Measurements from ENCODE around the gene CCT7.
A peak's percentile ranks its signal among the peaks of the same experiment; 100 is the strongest.

CCT7 gene

GRCh38 chr2:73214120-73215035 is 19.7 kb upstream of the CCT7 start, which contains the start of gene SMYD5:
TSS of gene SMYD5 (plus strand) at chr2:73214245. CDS start at chr2:73214267, 22 bp downstream.
- DNase-seq, result peak; percentile 90 to 92
- TF ChIP-seq POLR2A (IDR thresholded peaks at IDR 0.05; ENCODE audit: low read length), result peak; percentile 48
- no peak for TF ChIP-seq GATA1 (IDR thresholded peaks at IDR 0.05; ENCODE audit: low read depth, low read length)

GRCh38 chr2:73215254-73215653 is 18.9 kb upstream of the CCT7 start:
- DNase-seq, result no peak
- TF ChIP-seq POLR2A (IDR thresholded peaks at IDR 0.05; ENCODE audit: low read length) (no peak), GATA1 (IDR thresholded peaks at IDR 0.05; ENCODE audit: low read depth, low read length) (no peak)

- TF ChIP-seq POLR2A (IDR thresholded peaks at IDR 0.05; ENCODE audit: low read length), result no peak
- no peak for TF ChIP-seq GATA1 (IDR thresholded peaks at IDR 0.05; ENCODE audit: low read depth, low read length)
Measured at GRCh38 chr2:73217160-73217559, 16.9 kb upstream of the CCT7 start.

GRCh38 chr2:73217826-73218225 is 16.3 kb upstream of the CCT7 start:
- no peak for DNase-seq
- TF ChIP-seq POLR2A (IDR thresholded peaks at IDR 0.05; ENCODE audit: low read length) (no peak), GATA1 (IDR thresholded peaks at IDR 0.05; ENCODE audit: low read depth, low read length) (no peak)

More at GRCh38 chr2:73217160-73217559, 16.9 kb upstream of the CCT7 start:
- no peak for DNase-seq

GRCh38 chr2:73218298-73218697 is 15.8 kb upstream of the CCT7 start:
- TF ChIP-seq POLR2A (IDR thresholded peaks at IDR 0.05; ENCODE audit: low read length), result no peak
- TF ChIP-seq GATA1 (IDR thresholded peaks at IDR 0.05; ENCODE audit: low read depth, low read length), result no peak
- DNase-seq, result no peak

GRCh38 chr2:73223821-73224220 is 10.3 kb upstream of the CCT7 start:
- no peak for DNase-seq
- TF ChIP-seq GATA1 (IDR thresholded peaks at IDR 0.05; ENCODE audit: low read depth, low read length), result no peak
- TF ChIP-seq POLR2A (IDR thresholded peaks at IDR 0.05; ENCODE audit: low read length), result no peak

GRCh38 chr2:73225513-73226360 is 8.4 kb upstream of the CCT7 start:
- no peak for TF ChIP-seq GATA1 (IDR thresholded peaks at IDR 0.05; ENCODE audit: low read depth, low read length)
- TF ChIP-seq POLR2A (IDR thresholded peaks at IDR 0.05; ENCODE audit: low read length), result no peak
- no peak for DNase-seq

GRCh38 chr2:73227086-73227485 is 7.0 kb upstream of the CCT7 start:
- DNase-seq, result no peak
- TF ChIP-seq GATA1 (IDR thresholded peaks at IDR 0.05; ENCODE audit: low read depth, low read length) (no peak), POLR2A (IDR thresholded peaks at IDR 0.05; ENCODE audit: low read length) (no peak)

GRCh38 chr2:73228631-73229030 is 5.5 kb upstream of the CCT7 start:
- no peak for DNase-seq
- TF ChIP-seq GATA1 (IDR thresholded peaks at IDR 0.05; ENCODE audit: low read depth, low read length) (no peak), POLR2A (IDR thresholded peaks at IDR 0.05; ENCODE audit: low read length) (no peak)

GRCh38 chr2:73232403-73233153 is 1.5 kb upstream of the CCT7 start:
- DNase-seq, result peak; percentile 54 to 61
- TF ChIP-seq GATA1 (IDR thresholded peaks at IDR 0.05; ENCODE audit: low read depth, low read length) (no peak), POLR2A (IDR thresholded peaks at IDR 0.05; ENCODE audit: low read length) (no peak)

GRCh38 chr2:73233154-73233931 is 765 bp upstream of the CCT7 start, which contains the start of gene PRADC1:
TSS of gene PRADC1 (minus strand) at chr2:73233239. CDS start at chr2:73233160, 79 bp downstream.
- TF ChIP-seq POLR2A (IDR thresholded peaks at IDR 0.05; ENCODE audit: low read length), result peak; percentile 33
- no peak for TF ChIP-seq GATA1 (IDR thresholded peaks at IDR 0.05; ENCODE audit: low read depth, low read length)
- peak; percentile 99 for DNase-seq

- no peak for TF ChIP-seq POLR2A (IDR thresholded peaks at IDR 0.05; ENCODE audit: low read length)
- TF ChIP-seq GATA1 (IDR thresholded peaks at IDR 0.05; ENCODE audit: low read depth, low read length), result no peak
Measured at GRCh38 chr2:73235315-73236028, 1.4 kb downstream of the CCT7 start.

More at GRCh38 chr2:73235315-73236028, 1.4 kb downstream of the CCT7 start:
- peak in 1 of 2 experiments; percentile 34 for DNase-seq

Measured in erythroblast (primary cell).